Left ventricle myocardium inferior (tissue), 1 donor: Measurements from ENCODE around the gene RAB8A. TPM values are rescaled to one million over a fixed set of nuclear protein-coding genes. Genes with fewer than 3 reads are reported as not detected.
"Not testable (repeated sequence)": the region's sequence is repeated elsewhere in the genome, so short reads cannot be mapped to it uniquely, and the experiment has no call there.

Experiments used
- DNase-seq: peaks from one replicate; pipeline ENCODE4 v3.0.0-alpha.2; 2020
- H3K27ac ChIP-seq: fragments of 200-600 bp; replicated peaks from 2 replicates; pipeline ENCODE4 v1.8.0; 2021
- H3K27me3 ChIP-seq: fragments of 200-600 bp; 2 replicates; pipeline ENCODE4 v1.8.0; 2021; ENCODE audit warnings: low read depth
- H3K36me3 ChIP-seq: fragments of 200-600 bp; 2 replicates; pipeline ENCODE4 v1.8.0; 2021
- H3K4me1 ChIP-seq: fragments of 200-600 bp; 2 replicates; pipeline ENCODE4 v1.8.0; 2021
- H3K4me3 ChIP-seq: fragments of 200-600 bp; 2 replicates; pipeline ENCODE4 v1.8.0; 2021; ENCODE audit warnings: mild to moderate bottlenecking, moderate library complexity
- H3K9me3 ChIP-seq: fragments of 200-600 bp; replicated peaks from 2 replicates; pipeline ENCODE4 v1.8.0; 2021
- CTCF ChIP-seq: fragments of 200-600 bp; IDR thresholded peaks from 2 replicates; pipeline ENCODE4 v1.8.0; 2021; ENCODE audit warnings: antibody characterized with exemption, mild to moderate bottlenecking, borderline replicate concordance
- intact Hi-C: fragments of 100-400 bp; cut with micrococcal nuclease; formaldehyde crosslinking; loops from one replicate; pipeline ENCODE4 v1.11.0; 2022
- total RNA-seq: library from RNA; stranded (reverse); fragmentation: NEBNext Ultra II Directional; extraction: Animal tissue kit (Norgen Biotek cat#: 25700); gene quantifications from one replicate; pipeline ENCODE4 v1.2.1, GENCODE V29; 2021
- donor health status: DM: no; HTN: yes; CAD: no; lungs with severe emphysema.

RAB8A gene
- total RNA-seq, 1 donor from 2014 or later, result 17.7 TPM

- Histone ChIP-seq H3K36me3 (peaks cover 9% of the 10 kb centered on the region), H3K27ac (no peak overlapping the region), H3K4me3 (no peak overlapping the region), H3K27me3 (no peaks in the 10 kb centered on the region), H3K4me1 (peaks cover 54% of the 10 kb centered on the region), H3K9me3 (no peaks in the 10 kb centered on the region)
- no peak for DNase-seq
- intact Hi-C loops, result no loop called here
- TF ChIP-seq CTCF, result no peak
These were observed 2.0 kb downstream of the RAB8A start for GRCh38 chr19:16113727-16114126.

DNA sequence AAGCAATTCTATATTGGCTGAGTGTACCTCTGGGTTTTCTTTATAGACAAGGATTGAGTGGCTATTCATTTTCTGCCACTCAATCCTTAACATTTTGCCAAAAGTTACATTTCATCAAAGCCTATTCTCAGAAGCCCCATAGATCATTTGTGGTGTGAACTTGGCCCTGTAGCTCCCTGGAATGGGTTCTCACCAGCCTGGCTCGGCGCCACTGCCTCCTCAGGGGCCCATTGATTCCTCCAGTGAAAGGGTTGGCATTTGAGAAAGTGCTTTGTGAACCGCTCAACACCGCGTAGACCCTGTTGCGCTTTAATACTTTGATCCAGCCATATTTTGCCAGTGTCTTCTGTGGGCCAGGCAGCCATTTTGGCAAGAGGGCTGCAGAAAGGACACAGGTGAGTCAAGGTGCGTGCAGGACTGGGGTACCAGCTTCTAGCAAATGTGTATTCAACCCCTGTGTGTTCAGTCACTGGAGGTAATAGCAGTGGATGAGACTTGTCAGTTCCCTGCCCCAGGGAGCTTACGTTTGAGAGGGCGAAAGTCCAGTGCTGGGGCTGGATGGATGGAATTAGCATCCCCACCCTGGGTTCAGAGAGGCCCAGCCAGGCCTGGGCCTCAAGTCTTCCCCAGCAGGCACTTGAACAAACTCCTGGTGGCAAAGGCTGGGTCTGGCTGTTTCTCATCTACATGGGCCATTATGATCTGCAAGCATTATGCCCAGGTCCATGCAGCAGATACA lies 3.8 kb downstream of the RAB8A start:
- H3K27ac ChIP-seq, result no peak overlapping the region
- H3K36me3 ChIP-seq, result peaks cover 26% of the 10 kb centered on the region
- DNase-seq, result no peak
- no peaks in the 10 kb centered on the region for H3K9me3 ChIP-seq
- H3K4me3 ChIP-seq, result no peak overlapping the region
- no peaks in the 10 kb centered on the region for H3K27me3 ChIP-seq
- no peak for TF ChIP-seq CTCF
- intact Hi-C loops, result no loop called here
- peaks cover 54% of the 10 kb centered on the region for H3K4me1 ChIP-seq

DNA sequence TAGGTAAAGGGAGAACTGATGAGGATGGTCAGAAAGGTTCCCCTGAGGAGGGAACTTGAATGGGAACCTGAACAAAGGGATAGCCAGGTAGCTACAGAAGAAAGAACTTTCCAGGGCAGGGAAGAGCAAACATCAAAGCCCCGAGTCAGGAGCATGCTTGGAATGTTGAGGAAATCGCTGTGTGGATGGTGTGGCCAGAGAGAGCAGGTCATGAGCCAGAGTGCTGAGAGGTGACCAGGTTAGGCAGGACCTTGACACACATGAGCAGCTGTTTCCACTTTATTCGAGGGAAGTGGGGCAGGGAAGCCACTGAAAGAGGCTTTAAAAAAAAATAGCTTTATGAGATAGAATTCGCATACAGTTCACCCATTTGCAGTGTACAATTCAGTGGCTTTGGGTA lies 4.4 kb downstream of the RAB8A start:
- no peak overlapping the region for H3K27ac ChIP-seq
- H3K27me3 ChIP-seq, result no peaks in the 10 kb centered on the region
- no peak for TF ChIP-seq CTCF
- intact Hi-C loops, result no loop called here
- H3K9me3 ChIP-seq, result no peaks in the 10 kb centered on the region
- peaks cover 32% of the 10 kb centered on the region for H3K36me3 ChIP-seq
- peaks cover 49% of the 10 kb centered on the region for H3K4me1 ChIP-seq
- no peak for DNase-seq
- H3K4me3 ChIP-seq, result no peak overlapping the region

GRCh38 chr19:16117594-16118033 lies 5.9 kb downstream of the RAB8A start:
- Histone ChIP-seq H3K27me3 (no peaks in the 10 kb centered on the region), H3K4me1 (peaks cover 39% of the 10 kb centered on the region), H3K4me3 (no peak overlapping the region), H3K27ac (no peak overlapping the region), H3K9me3 (no peaks in the 10 kb centered on the region), H3K36me3 (peaks cover 48% of the 10 kb centered on the region)
- intact Hi-C loops, result no loop called here
- TF ChIP-seq CTCF, result no peak
- no peak for DNase-seq

- intact Hi-C loops, result no loop called here
- Histone ChIP-seq H3K27ac (no peak overlapping the region), H3K4me3 (no peak overlapping the region), H3K27me3 (no peaks in the 10 kb centered on the region), H3K9me3 (no peaks in the 10 kb centered on the region), H3K4me1 (peaks cover 30% of the 10 kb centered on the region), H3K36me3 (peaks cover 57% of the 10 kb centered on the region)
- DNase-seq, result no peak
- no peak for TF ChIP-seq CTCF
These were observed 6.9 kb downstream of the RAB8A start for GRCh38 chr19:16118489-16119033.

DNA sequence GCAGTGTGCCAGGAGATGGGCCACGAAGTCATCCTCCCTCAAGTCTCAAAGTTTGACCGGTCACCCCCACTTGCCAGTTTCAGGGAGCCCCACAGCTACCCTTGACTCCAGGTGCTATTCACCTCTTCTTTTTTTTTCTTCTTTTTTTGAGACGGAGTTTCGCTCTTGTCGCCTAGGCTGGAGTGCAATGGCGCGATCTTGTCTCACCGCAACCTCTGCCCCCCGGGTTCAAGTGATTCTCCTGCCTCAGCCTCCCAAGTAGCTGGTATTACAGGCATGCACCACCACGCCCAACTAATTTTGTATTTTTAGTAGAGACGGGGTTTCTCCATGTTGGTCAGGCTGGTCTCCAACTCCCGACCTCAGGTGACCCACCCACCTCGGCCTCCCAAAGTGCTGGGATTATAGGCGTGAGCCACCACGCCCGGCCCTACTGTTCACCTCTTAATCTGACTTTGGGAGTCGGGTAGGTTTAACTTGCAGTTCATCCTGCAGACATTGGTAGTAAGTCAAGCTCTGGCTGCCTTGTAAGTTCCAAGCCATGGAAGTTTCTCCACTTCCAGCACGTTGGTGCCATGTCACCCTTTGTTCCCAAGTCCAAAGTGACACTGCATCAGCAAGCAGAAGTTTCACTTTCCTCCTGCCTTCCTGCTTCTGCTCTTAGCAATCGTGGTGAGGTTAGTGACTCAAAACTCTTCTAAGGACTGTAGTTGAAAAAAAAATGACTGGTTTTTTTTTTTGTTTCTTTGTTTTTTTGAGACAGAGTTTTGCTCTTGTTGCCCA lies 7.6 kb downstream of the RAB8A start:
- intact Hi-C loops, H3K4me3 ChIP-seq: not testable (repeated sequence)
- peaks cover 63% of the 10 kb centered on the region for H3K36me3 ChIP-seq

More for the DNA sequence above, 7.6 kb downstream of the RAB8A start:
- H3K4me1 ChIP-seq, result peaks cover 24% of the 10 kb centered on the region
- not testable (repeated sequence) for H3K27me3 ChIP-seq, H3K9me3 ChIP-seq, H3K27ac ChIP-seq, DNase-seq
